Loucy (cell line): Measurements from ENCODE around the gene LRRC25.

Experiments used
- H2AFZ ChIP-seq: fragments of 200-600 bp; sonication (generic); 2 replicates; pipeline ENCODE4 v1.6.0; 2016; ENCODE audit warnings: antibody characterized with exemption, mild to moderate bottlenecking, low read length, moderate library complexity
- H3F3A ChIP-seq: fragments of 200-600 bp; 2 replicates; pipeline ENCODE4 v1.6.0; 2016; ENCODE audit warnings: antibody characterized with exemption, low read depth, mild to moderate bottlenecking
- H3K27me3 ChIP-seq: fragments of 200-600 bp; sonication (generic); 2 replicates; pipeline ENCODE4 v1.6.1; 2014; ENCODE audit warnings: low read length, mild to moderate bottlenecking; ENCODE audit not compliant: insufficient read depth, poor library complexity, severe bottlenecking
- H3K36me3 ChIP-seq: fragments of 200-600 bp; sonication (generic); 2 replicates; pipeline ENCODE4 v1.6.1; 2016; ENCODE audit warnings: low read length; ENCODE audit not compliant: insufficient read depth
- H3K4me1 ChIP-seq: fragments of 200-600 bp; sonication (generic); 2 replicates; pipeline ENCODE4 v1.5.1; 2014; ENCODE audit warnings: low read length, mild to moderate bottlenecking; ENCODE audit not compliant: insufficient read depth, poor library complexity, severe bottlenecking
- H3K4me2 ChIP-seq: fragments of 200-600 bp; sonication (generic); 2 replicates; pipeline ENCODE4 v1.6.0; 2014; ENCODE audit warnings: antibody characterized with exemption, low read length, low read depth, mild to moderate bottlenecking; ENCODE audit not compliant: poor library complexity, severe bottlenecking
- H3K4me3 ChIP-seq: fragments of 200-600 bp; sonication (generic); 2 replicates; pipeline ENCODE4 v1.5.1; 2014; ENCODE audit warnings: low read length, mild to moderate bottlenecking, mixed read lengths; ENCODE audit not compliant: poor library complexity, severe bottlenecking
- H3K79me2 ChIP-seq: fragments of 200-600 bp; sonication (generic); 2 replicates; pipeline ENCODE4 v1.6.1; 2014; ENCODE audit warnings: low read length; ENCODE audit not compliant: insufficient read depth
- H3K9ac ChIP-seq: fragments of 200-600 bp; sonication (generic); 2 replicates; pipeline ENCODE4 v1.6.0; 2014; ENCODE audit warnings: mild to moderate bottlenecking, low read depth, low read length, moderate library complexity; ENCODE audit not compliant: poor library complexity, severe bottlenecking
- H3K9me2 ChIP-seq: fragments of 200-600 bp; sonication (generic); replicated peaks from 2 replicates; pipeline ENCODE4 v1.6.1; 2016; ENCODE audit warnings: low read depth, low read length, mixed read lengths
- H3K9me3 ChIP-seq: fragments of 200-600 bp; sonication (generic); 2 replicates; pipeline ENCODE4 v1.6.1; 2014; ENCODE audit warnings: mild to moderate bottlenecking, antibody characterized with exemption, low read length, low read depth; ENCODE audit not compliant: insufficient read depth
- H4K20me1 ChIP-seq: fragments of 200-600 bp; sonication (generic); 2 replicates; pipeline ENCODE4 v1.6.0; 2014; ENCODE audit warnings: antibody characterized with exemption, low read length, mild to moderate bottlenecking; ENCODE audit not compliant: insufficient read depth, poor library complexity, severe bottlenecking
- CTCF ChIP-seq: fragments of 200-600 bp; sonication (generic); conservative IDR thresholded peaks from 2 replicates; pipeline ENCODE4 v1.5.1; 2014; ENCODE audit warnings: mild to moderate bottlenecking, antibody characterized with exemption, low read length
- EZH2phosphoT487 ChIP-seq: fragments of 200-600 bp; IDR thresholded peaks from 2 replicates; pipeline ENCODE4 v1.6.1; 2018; ENCODE audit warnings: antibody characterized with exemption, mild to moderate bottlenecking, moderate library complexity, borderline replicate concordance

LRRC25 gene

GRCh38 chr19:18445262-18445948 is 48.0 kb upstream of the LRRC25 start:
- H3F3A ChIP-seq, result no peaks in the 10 kb centered on the region
- no peak overlapping the region for H3K4me2 ChIP-seq
- peaks cover 52% of the 10 kb centered on the region; the same call in 1 of the 2 replicates for H3K36me3 ChIP-seq
- no peak for TF ChIP-seq EZH2phosphoT487
- TF ChIP-seq CTCF, result no peak
- H3K9ac ChIP-seq, result no peak overlapping the region
- H3K79me2 ChIP-seq, result no peaks in the 10 kb centered on the region
- H2AFZ ChIP-seq, result no peak overlapping the region
- no peaks in the 10 kb centered on the region for H4K20me1 ChIP-seq
- no peak overlapping the region for H3K4me3 ChIP-seq
- H3K9me3 ChIP-seq, result no peaks in the 10 kb centered on the region
- no peaks in the 10 kb centered on the region for H3K9me2 ChIP-seq
- H3K4me1 ChIP-seq, result no peaks in the 10 kb centered on the region
- no peaks in the 10 kb centered on the region for H3K27me3 ChIP-seq

GRCh38 chr19:18444513-18444912 is 47.1 kb upstream of the LRRC25 start:
- Histone ChIP-seq H4K20me1 (no peaks in the 10 kb centered on the region), H3K36me3 (peaks cover 44% of the 10 kb centered on the region; the same call in 1 of the 2 replicates), H2AFZ (no peak overlapping the region), H3K9me2 (no peaks in the 10 kb centered on the region), H3F3A (peaks cover 4% of the 10 kb centered on the region; the same call in 1 of the 2 replicates), H3K27me3 (no peaks in the 10 kb centered on the region), H3K9me3 (no peaks in the 10 kb centered on the region), H3K4me1 (no peaks in the 10 kb centered on the region), H3K9ac (no peak overlapping the region), H3K4me3 (no peak overlapping the region), H3K79me2 (no peaks in the 10 kb centered on the region), H3K4me2 (no peak overlapping the region)
- no peak for TF ChIP-seq CTCF
- TF ChIP-seq EZH2phosphoT487, result no peak

DNA sequence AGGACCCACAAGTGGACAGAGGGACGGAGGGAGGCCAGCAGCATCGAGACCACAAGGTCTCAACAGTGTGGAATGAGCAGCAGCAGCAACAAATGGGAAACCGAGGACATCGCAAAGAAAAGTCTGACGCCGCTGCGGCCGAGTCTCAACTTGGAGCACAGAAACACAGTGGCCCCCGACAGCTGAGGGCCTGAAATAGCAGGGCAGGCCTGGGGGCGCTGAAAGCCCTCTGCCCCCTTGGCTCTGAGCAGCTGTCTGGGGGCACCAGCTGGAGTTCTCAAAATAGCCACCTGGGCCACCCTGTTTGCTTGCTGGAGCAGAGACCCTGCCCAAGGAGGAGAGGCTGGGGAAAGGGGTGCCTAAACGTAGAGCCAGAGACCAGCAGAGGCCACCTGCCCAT is 46.4 kb upstream of the LRRC25 start:
- no peak overlapping the region for H3K4me3 ChIP-seq

More for the DNA sequence above, 46.4 kb upstream of the LRRC25 start:
- H2AFZ ChIP-seq, result no peak overlapping the region
- H3K27me3 ChIP-seq, result no peaks in the 10 kb centered on the region
- H3K79me2 ChIP-seq, result no peaks in the 10 kb centered on the region
- H3F3A ChIP-seq, result peaks cover 8% of the 10 kb centered on the region; the same call in 1 of the 2 replicates
- H3K9me2 ChIP-seq, result no peaks in the 10 kb centered on the region
- no peak for TF ChIP-seq EZH2phosphoT487
- TF ChIP-seq CTCF, result no peak
- no peak overlapping the region for H3K4me2 ChIP-seq
- no peaks in the 10 kb centered on the region for H3K9me3 ChIP-seq
- H3K36me3 ChIP-seq, result peaks cover 37% of the 10 kb centered on the region; the same call in 1 of the 2 replicates
- no peaks in the 10 kb centered on the region for H4K20me1 ChIP-seq
- H3K4me1 ChIP-seq, result no peaks in the 10 kb centered on the region
- H3K9ac ChIP-seq, result no peak overlapping the region
